Non-pigmented ciliary epithelial cell (primary cell): ENCODE data around the gene DESI2.

Experiments
- DNase-seq: peaks from one replicate; pipeline ENCODE4 v3.0.0-alpha.2; 2010; ENCODE audit warnings: low read depth

DESI2 gene

GRCh38 chr1:244755673-244756072 is 102.7 kb downstream of the DESI2 start:
- no peak for DNase-seq

DNA sequence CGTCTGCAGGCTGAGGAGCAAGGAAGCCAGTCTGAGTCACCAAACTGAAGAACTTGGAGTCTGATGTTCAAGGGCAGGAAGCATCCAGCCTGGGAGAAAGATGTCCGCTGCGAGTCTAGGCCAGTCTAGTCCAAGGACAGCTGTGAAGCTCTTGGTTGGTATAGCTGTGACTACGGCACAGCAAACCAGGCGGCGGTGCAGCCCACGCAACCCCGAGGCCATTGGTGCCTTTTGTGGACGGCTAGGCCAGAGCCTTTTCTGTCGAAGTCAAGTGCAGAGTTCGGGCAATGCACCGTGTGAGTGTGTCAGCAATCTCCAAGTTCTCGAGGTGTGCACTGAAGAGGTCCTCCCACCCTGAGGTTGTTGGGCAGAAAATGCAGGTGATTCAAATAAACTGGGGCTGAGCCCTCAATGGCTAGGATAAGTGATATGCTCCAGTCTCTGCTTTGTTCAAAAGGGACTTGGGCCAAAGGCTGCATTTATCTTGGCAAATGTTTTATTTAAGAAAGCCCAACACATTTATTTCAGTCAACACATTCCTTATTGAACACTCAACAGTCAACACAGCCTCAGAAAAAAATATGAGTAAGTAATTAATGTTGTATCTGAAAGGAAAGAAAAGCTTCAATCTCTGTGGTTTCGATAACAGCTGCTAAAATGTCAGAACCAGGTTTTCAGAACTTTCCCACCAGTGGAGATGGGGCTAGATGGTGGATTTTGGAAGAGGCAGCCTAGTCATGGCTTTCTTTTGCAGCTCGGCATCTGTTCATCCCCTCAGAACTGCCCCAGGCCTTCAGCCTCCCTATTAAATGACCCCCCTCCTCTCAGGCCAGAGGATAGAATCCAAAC is 104.4 kb downstream of the DESI2 start:
- no peak for DNase-seq
